ENCODE data around the gene TMEM175. TPM values are rescaled to one million over a fixed set of nuclear protein-coding genes. Genes with fewer than 3 reads are reported as not detected.
A peak's percentile ranks its signal among the peaks of the same experiment; 100 is the strongest.

TMEM175 gene
- total RNA-seq, 1 donor from 2014 or later, result 18.3 TPM

DNA sequence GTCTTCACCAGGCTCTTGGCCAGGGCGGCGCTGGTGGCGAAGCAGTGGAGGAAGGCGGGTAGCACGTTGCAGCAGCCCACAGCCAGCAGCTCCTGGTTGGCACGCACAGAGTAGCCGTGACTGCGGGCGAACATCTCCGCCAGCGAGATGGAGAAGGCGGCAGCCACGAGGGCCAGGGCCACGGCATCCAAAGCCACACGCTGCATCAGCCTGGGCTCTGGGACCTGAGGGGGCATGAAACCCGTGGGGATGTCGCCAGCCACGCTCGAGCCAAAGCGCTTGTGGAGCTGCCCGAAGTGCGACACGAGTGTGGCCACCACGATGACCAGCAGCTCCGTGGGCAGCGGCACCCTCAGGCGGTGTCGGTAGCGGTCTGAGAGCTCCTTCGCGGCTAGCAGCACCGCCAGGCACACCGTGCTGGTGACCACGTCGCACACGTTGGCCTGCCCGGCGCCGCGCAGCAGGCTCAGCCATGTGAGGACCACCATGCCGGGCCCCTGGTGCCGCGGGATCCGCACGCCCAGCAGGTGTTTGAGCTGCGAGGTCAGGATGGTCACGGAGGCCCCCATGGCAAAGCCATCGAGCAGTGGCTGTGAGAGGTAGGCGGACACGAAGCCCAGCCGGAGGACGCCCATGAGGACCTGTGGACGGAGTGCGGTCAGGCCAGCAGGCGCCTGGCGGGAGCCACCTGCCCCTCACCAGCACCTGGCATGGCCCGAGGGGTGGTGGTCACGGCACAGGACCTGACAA, 57.6 kb downstream of the TMEM175 start:
- H3K27ac ChIP-seq (ENCODE audit: low read depth, low read length), result no peak overlapping the region

DNA sequence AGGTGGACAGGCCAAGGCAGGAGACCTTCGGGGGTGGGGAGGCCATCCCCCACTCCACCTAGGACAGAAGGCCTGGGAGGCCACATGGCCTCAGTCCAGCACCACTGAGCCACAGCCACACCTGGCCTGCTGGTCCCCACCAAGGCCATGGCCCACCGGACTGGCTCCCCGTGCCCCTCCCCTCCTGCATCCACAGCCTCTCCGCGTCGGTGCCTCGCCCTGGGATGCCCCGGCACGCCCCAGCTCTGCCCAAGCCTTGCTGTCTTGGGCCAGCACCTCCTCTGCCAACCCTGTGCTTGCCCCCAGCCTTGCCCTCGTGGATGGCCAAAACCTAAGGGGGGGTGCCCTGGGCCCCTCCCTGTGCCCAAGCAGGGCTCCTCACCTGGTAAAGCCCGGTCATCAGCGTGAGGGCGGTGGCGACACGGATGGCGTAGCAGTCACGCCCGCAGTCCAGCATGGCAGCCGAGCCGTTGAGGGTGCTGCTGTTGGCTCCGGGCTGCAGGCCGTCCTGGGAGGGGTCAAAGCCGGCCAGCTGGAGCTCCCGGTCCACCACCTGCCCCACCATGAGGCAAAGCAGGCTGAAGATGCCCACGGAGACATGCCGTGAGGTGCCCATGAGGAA, 58.6 kb downstream of the TMEM175 start:
- Histone ChIP-seq H3K27me3 (ENCODE audit: control insufficient read depth in 3 of 3, insufficient read depth in 3 of 3, low read length in 3 of 3) (peaks cover 0 to 5% (median 4%) of the 10 kb centered on the region in 3 donors), H3K9ac (ENCODE audit: low read depth in 1 of 3, low read length in 3 of 3) (no peak overlapping the region), H3K4me1 (ENCODE audit: control insufficient read depth in 3 of 3, insufficient read depth in 3 of 3, low read length in 3 of 3) (peaks cover 13 to 22% (median 19%) of the 10 kb centered on the region in 3 donors), H3K27ac (ENCODE audit: low read depth, low read length) (no peak overlapping the region), H3K36me3 (ENCODE audit: control insufficient read depth in 3 of 3, insufficient read depth in 3 of 3, low read length in 3 of 3) (peaks cover 6% of the 10 kb centered on the region in 3 donors), H3K4me3 (ENCODE audit: low read length in 3 of 3) (no peak overlapping the region), H3K9me3 (ENCODE audit: control insufficient read depth in 3 of 3, low read length in 3 of 3) (no peaks in the 10 kb centered on the region)

More for the DNA sequence above, 57.6 kb downstream of the TMEM175 start:
- Histone ChIP-seq H3K36me3 (ENCODE audit: control insufficient read depth in 3 of 3, insufficient read depth in 3 of 3, low read length in 3 of 3) (peaks cover 6% of the 10 kb centered on the region in 3 donors), H3K9ac (ENCODE audit: low read depth in 1 of 3, low read length in 3 of 3) (no peak overlapping the region), H3K27me3 (ENCODE audit: control insufficient read depth in 3 of 3, insufficient read depth in 3 of 3, low read length in 3 of 3) (no peaks in the 10 kb centered on the region), H3K4me3 (ENCODE audit: low read length in 3 of 3) (no peak overlapping the region), H3K4me1 (ENCODE audit: control insufficient read depth in 3 of 3, insufficient read depth in 3 of 3, low read length in 3 of 3) (peaks cover 17 to 26% (median 20%) of the 10 kb centered on the region in 3 donors), H3K9me3 (ENCODE audit: control insufficient read depth in 3 of 3, low read length in 3 of 3) (no peaks in the 10 kb centered on the region)

DNA sequence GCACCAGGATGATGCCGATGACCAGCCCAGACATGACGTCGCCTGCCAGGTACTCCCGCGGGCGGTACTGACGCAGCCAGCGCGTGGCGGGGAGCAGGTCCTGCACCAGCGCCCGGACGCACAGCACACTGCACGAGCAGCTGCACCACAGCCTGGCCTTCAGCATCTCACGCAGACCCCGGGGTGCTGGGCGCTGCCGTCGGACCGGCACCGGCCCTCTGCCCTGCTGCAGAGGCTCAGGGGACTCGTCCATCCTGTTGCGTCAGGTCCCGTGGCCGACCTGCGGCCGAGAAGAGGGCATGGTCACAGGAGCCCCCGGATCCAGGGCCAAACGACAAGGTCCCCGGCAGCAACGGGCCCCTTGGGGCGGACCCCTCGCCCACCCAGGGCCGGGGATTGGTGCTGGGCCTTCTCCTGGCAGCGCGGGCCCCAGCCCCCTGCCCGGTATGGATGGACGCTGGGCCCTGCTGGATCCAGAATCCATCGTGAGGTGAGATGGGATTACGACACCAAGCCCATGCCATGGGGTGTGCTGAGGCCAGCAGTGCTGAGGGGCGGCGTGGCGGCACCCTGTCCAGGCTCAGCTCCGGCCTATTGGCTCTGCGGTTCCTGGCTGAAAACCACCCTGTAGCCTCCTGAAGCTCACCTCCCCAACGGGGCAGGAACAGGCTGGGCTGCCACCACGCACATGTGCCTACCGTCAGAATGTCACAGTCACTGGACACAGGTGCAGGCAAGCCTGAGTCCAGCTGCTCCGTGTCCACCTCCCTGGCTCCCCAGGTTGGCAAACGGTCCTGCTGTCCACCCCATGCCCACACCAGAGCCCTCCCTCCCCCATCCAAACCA, 59.4 kb downstream of the TMEM175 start:
- Histone ChIP-seq H3K4me3 (ENCODE audit: low read length in 3 of 3) (no peak overlapping the region), H3K9ac (ENCODE audit: low read depth in 1 of 3, low read length in 3 of 3) (no peak overlapping the region), H3K27ac (ENCODE audit: low read depth, low read length) (no peak overlapping the region), H3K36me3 (ENCODE audit: control insufficient read depth in 3 of 3, insufficient read depth in 3 of 3, low read length in 3 of 3) (peaks cover 6% of the 10 kb centered on the region in 3 donors), H3K4me1 (ENCODE audit: control insufficient read depth in 3 of 3, insufficient read depth in 3 of 3, low read length in 3 of 3) (peaks cover 6 to 14% (median 14%) of the 10 kb centered on the region in 3 donors), H3K9me3 (ENCODE audit: control insufficient read depth in 3 of 3, low read length in 3 of 3) (no peaks in the 10 kb centered on the region), H3K27me3 (ENCODE audit: control insufficient read depth in 3 of 3, insufficient read depth in 3 of 3, low read length in 3 of 3) (peaks cover 5 to 13% (median 12%) of the 10 kb centered on the region in 3 donors)

DNA sequence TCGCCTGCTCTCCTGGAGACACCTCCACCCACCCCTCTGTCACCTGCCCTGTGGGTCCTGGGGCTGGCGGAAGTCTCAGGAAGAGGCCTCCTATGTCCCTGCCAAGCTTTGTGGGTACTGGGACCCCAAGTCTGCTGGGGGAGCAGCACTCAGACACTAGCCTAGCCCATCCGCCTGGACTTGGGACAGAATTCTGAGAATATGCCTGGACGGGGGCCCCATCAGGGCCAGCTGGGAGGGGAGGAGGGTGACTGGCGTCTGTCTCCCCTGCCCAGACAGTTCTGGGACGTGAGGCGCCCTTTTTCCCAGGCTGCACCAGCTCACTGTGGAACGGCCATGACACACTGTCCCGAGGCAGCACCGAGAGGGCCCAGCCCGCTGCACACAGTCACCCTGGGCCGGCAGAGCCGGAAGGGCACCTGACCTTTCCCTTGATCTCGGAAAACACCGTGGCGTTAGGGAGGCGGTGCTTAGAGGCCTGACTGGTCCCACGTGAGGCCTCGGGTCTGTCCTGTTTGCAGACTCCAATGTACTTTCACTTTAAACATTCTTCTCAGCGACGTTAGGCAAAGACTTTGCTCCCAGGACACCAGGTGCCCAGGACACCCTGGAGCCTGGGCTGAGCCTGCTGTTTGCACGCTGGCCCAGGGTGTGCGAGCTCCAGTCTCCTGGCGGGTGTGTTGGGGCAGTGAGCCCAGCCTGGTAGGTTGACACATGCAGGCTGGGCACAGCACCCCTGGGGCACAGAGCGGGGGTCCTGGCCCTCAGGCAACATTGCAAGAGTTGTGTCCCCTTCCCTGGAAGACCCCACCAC, 60.2 kb downstream of the TMEM175 start:
- Histone ChIP-seq H3K27ac (ENCODE audit: low read depth, low read length) (no peak overlapping the region), H3K4me1 (ENCODE audit: control insufficient read depth in 3 of 3, insufficient read depth in 3 of 3, low read length in 3 of 3) (peaks cover 5 to 12% (median 10%) of the 10 kb centered on the region in 3 donors), H3K27me3 (ENCODE audit: control insufficient read depth in 3 of 3, insufficient read depth in 3 of 3, low read length in 3 of 3) (peaks cover 6 to 19% (median 16%) of the 10 kb centered on the region in 3 donors), H3K9ac (ENCODE audit: low read depth in 1 of 3, low read length in 3 of 3) (peak overlapping the region in 1 of 3 donors; percentile 40), H3K36me3 (ENCODE audit: control insufficient read depth in 3 of 3, insufficient read depth in 3 of 3, low read length in 3 of 3) (peaks cover 6% of the 10 kb centered on the region in 3 donors), H3K4me3 (ENCODE audit: low read length in 3 of 3) (peak overlapping the region in 1 of 3 donors; percentile 13), H3K9me3 (ENCODE audit: control insufficient read depth in 3 of 3, low read length in 3 of 3) (no peaks in the 10 kb centered on the region)

GRCh38 chr4:993111-994029, 61.1 kb downstream of the TMEM175 start, which contains the start of gene SLC26A1:
Gene SLC26A1 (minus strand): TSS chr4:993404. CDS start chr4:991703, 1,701 bp downstream.
- peak within 1 kb of the TSS in 1 of 3 donors; percentile 13 for H3K4me3 ChIP-seq (ENCODE audit: low read length in 3 of 3)
- H3K36me3 ChIP-seq (ENCODE audit: control insufficient read depth in 3 of 3, insufficient read depth in 3 of 3, low read length in 3 of 3), result peaks cover 6% of the 10 kb centered on the region in 3 donors
- H3K9me3 ChIP-seq (ENCODE audit: control insufficient read depth in 3 of 3, low read length in 3 of 3), result no peaks in the 10 kb centered on the region
- H3K9ac ChIP-seq (ENCODE audit: low read depth in 1 of 3, low read length in 3 of 3), result peak within 1 kb of the TSS in 1 of 3 donors; percentile 40
- peaks cover 15 to 28% (median 25%) of the 10 kb centered on the region in 3 donors for H3K27me3 ChIP-seq (ENCODE audit: control insufficient read depth in 3 of 3, insufficient read depth in 3 of 3, low read length in 3 of 3)
- H3K4me1 ChIP-seq (ENCODE audit: control insufficient read depth in 3 of 3, insufficient read depth in 3 of 3, low read length in 3 of 3), result peaks cover 5 to 12% (median 10%) of the 10 kb centered on the region in 3 donors
- H3K27ac ChIP-seq (ENCODE audit: low read depth, low read length), result no peak within 1 kb of the TSS

DNA sequence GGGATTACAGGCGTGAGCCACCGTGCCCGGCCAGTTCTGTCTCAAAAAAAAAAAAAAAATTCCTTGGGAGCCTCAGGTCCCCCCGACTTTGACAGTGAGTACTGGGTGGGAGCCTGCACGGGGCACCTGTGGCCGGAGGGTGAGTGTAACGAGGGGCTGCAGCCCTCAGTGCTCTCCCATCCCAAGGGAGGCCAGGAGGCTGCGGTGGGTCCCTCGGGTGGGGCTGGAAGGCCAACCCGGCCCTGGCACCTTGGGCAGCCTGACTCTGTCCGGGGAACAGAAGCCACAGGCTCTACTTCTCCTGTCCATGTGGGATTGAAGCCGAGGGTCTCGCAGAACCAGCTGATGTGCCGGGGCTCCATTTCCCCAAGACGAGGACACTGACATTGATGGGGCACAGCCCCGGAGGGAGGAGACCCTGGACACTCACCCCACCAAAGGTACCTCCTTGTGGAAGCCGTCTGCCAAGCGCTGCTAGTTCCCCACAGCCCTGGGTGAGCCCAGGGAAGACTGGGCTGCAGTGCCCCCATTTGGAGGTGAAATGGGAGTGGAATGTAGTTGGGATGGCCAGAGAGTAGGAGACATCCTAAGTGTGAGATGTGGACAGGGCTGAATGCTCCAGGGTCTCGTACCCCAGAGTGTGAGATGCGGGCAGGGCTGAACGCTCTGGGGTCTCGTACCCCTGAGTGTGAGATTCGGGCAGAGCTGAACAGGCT, 63.2 kb downstream of the TMEM175 start:
- H3K36me3 ChIP-seq (ENCODE audit: control insufficient read depth in 3 of 3, insufficient read depth in 3 of 3, low read length in 3 of 3), result peaks cover 0 to 3% (median 1%) of the 10 kb centered on the region in 3 donors
- H3K4me3 ChIP-seq (ENCODE audit: low read length in 3 of 3), result no peak overlapping the region

GRCh38 chr4:996030-996996, 64.1 kb downstream of the TMEM175 start:
- no peak overlapping the region for H3K4me3 ChIP-seq (ENCODE audit: low read length in 3 of 3)
- H3K9me3 ChIP-seq (ENCODE audit: control insufficient read depth in 3 of 3, low read length in 3 of 3), result no peaks in the 10 kb centered on the region
- no peak overlapping the region for H3K27ac ChIP-seq (ENCODE audit: low read depth, low read length)
- H3K4me1 ChIP-seq (ENCODE audit: control insufficient read depth in 3 of 3, insufficient read depth in 3 of 3, low read length in 3 of 3), result peaks cover 5 to 14% (median 11%) of the 10 kb centered on the region in 3 donors
- H3K9ac ChIP-seq (ENCODE audit: low read depth in 1 of 3, low read length in 3 of 3), result no peak overlapping the region
- H3K27me3 ChIP-seq (ENCODE audit: control insufficient read depth in 3 of 3, insufficient read depth in 3 of 3, low read length in 3 of 3), result peaks cover 41 to 52% (median 51%) of the 10 kb centered on the region in 3 donors
- peaks cover 0 to 3% (median 0%) of the 10 kb centered on the region in 3 donors for H3K36me3 ChIP-seq (ENCODE audit: control insufficient read depth in 3 of 3, insufficient read depth in 3 of 3, low read length in 3 of 3)

More for the DNA sequence above, 63.2 kb downstream of the TMEM175 start:
- no peak overlapping the region for H3K9ac ChIP-seq (ENCODE audit: low read depth in 1 of 3, low read length in 3 of 3)
- H3K27ac ChIP-seq (ENCODE audit: low read depth, low read length), result no peak overlapping the region
- H3K27me3 ChIP-seq (ENCODE audit: control insufficient read depth in 3 of 3, insufficient read depth in 3 of 3, low read length in 3 of 3), result peaks cover 33 to 45% (median 43%) of the 10 kb centered on the region in 3 donors
- H3K9me3 ChIP-seq (ENCODE audit: control insufficient read depth in 3 of 3, low read length in 3 of 3), result no peaks in the 10 kb centered on the region
- peaks cover 5 to 14% (median 11%) of the 10 kb centered on the region in 3 donors for H3K4me1 ChIP-seq (ENCODE audit: control insufficient read depth in 3 of 3, insufficient read depth in 3 of 3, low read length in 3 of 3)

Data from skeletal muscle tissue (tissue), 4 donors.